H9 (cell line): ENCODE data around the gene UBASH3A. TPM values are rescaled to one million over a fixed set of nuclear protein-coding genes. Genes with fewer than 3 reads are reported as not detected.

Experiments
- DNase-seq: peaks from one replicate; pipeline ENCODE4 v3.0.0-alpha.2; 2017
- H2AFZ ChIP-seq: one replicate; pipeline ENCODE4 v1.6.1; 2013; ENCODE audit warnings: mild to moderate bottlenecking, low read length, control low read depth, moderate library complexity
- H2AK5ac ChIP-seq: 2 replicates; pipeline ENCODE4 v1.6.1; 2013; ENCODE audit warnings: low read length, control low read depth, mixed read lengths; ENCODE audit not compliant: insufficient read length
- H2BK120ac ChIP-seq: one replicate; pipeline ENCODE4 v1.6.1; 2013; ENCODE audit warnings: low read depth, mild to moderate bottlenecking, low read length, control low read depth, inconsistent platforms; ENCODE audit not compliant: poor library complexity, severe bottlenecking
- H2BK12ac ChIP-seq: 2 replicates; pipeline ENCODE4 v1.6.1; 2013; ENCODE audit warnings: low read length, control low read depth, mixed read lengths, low read depth; ENCODE audit not compliant: insufficient read length
- H2BK15ac ChIP-seq: 2 replicates; pipeline ENCODE4 v1.6.1; 2013; ENCODE audit warnings: low read depth, low read length, control low read depth
- H2BK20ac ChIP-seq: one replicate; pipeline ENCODE4 v1.6.1; 2013; ENCODE audit warnings: low read depth, mild to moderate bottlenecking, low read length, control low read depth, inconsistent platforms; ENCODE audit not compliant: poor library complexity, severe bottlenecking
- H2BK5ac ChIP-seq: 2 replicates; pipeline ENCODE4 v1.6.1; 2013; ENCODE audit warnings: low read length, control low read depth, mixed read lengths; ENCODE audit not compliant: insufficient read length
- H3K14ac ChIP-seq: 2 replicates; pipeline ENCODE4 v1.6.1; 2013; ENCODE audit warnings: low read length, control low read depth; ENCODE audit not compliant: insufficient read depth
- H3K18ac ChIP-seq: 2 replicates; pipeline ENCODE4 v1.6.1; 2013; ENCODE audit warnings: low read depth, mild to moderate bottlenecking, mixed read lengths, low read length, control low read depth; ENCODE audit not compliant: insufficient read length
- H3K23ac ChIP-seq: 2 replicates; pipeline ENCODE4 v1.6.1; 2013; ENCODE audit warnings: low read length, control low read depth, mixed read lengths, low read depth; ENCODE audit not compliant: insufficient read length
- H3K23me2 ChIP-seq: 2 replicates; pipeline ENCODE4 v1.6.1; 2013; ENCODE audit warnings: low read depth, mild to moderate bottlenecking, mixed read lengths, low read length, control low read depth; ENCODE audit not compliant: insufficient read length, poor library complexity, severe bottlenecking
- H3K27ac ChIP-seq: 2 replicates; pipeline ENCODE4 v1.5.1; 2013; ENCODE audit warnings: low read length, control low read depth, mixed read lengths, low read depth; ENCODE audit not compliant: insufficient read length
- H3K27me3 ChIP-seq: 2 replicates; pipeline ENCODE4 v1.6.1; 2013; ENCODE audit warnings: low read length, control low read depth, inconsistent platforms; ENCODE audit not compliant: insufficient read depth
- H3K4ac ChIP-seq: 2 replicates; pipeline ENCODE4 v1.6.1; 2013; ENCODE audit warnings: low read depth, mild to moderate bottlenecking, control low read depth, inconsistent platforms, low read length, moderate library complexity
- H3K4me1 ChIP-seq: 2 replicates; pipeline ENCODE4 v1.6.1; 2013; ENCODE audit warnings: low read length, control low read depth, inconsistent platforms; ENCODE audit not compliant: insufficient read depth
- H3K4me2 ChIP-seq: 2 replicates; pipeline ENCODE4 v1.6.1; 2013; ENCODE audit warnings: low read length, control low read depth, mixed read lengths; ENCODE audit not compliant: insufficient read length, insufficient read depth
- H3K56ac ChIP-seq: 2 replicates; pipeline ENCODE4 v1.6.1; 2013; ENCODE audit warnings: low read depth, mild to moderate bottlenecking, mixed read lengths, low read length, control low read depth; ENCODE audit not compliant: insufficient read length
- H3K79me1 ChIP-seq: 2 replicates; pipeline ENCODE4 v1.6.1; 2013; ENCODE audit warnings: low read depth, mild to moderate bottlenecking, moderate library complexity, low read length, control low read depth, inconsistent platforms; ENCODE audit not compliant: insufficient read depth, poor library complexity, severe bottlenecking
- H3K79me2 ChIP-seq: 2 replicates; pipeline ENCODE4 v1.6.1; 2013; ENCODE audit warnings: low read length, control low read depth, inconsistent platforms; ENCODE audit not compliant: insufficient read depth
- H3K9ac ChIP-seq: 2 replicates; pipeline ENCODE4 v1.6.1; 2013; ENCODE audit warnings: low read length, control low read depth, mixed read lengths; ENCODE audit not compliant: insufficient read length; ENCODE audit errors: extremely low read depth
- H3K9me3 ChIP-seq: one replicate; pipeline ENCODE4 v1.6.1; 2013; ENCODE audit warnings: low read depth, low read length, inconsistent platforms; ENCODE audit not compliant: control insufficient read depth
- H3T11ph ChIP-seq: one replicate; pipeline ENCODE4 v1.6.1; 2013; ENCODE audit warnings: mild to moderate bottlenecking, low read length, control low read depth, inconsistent platforms
- H4K20me1 ChIP-seq: one replicate; pipeline ENCODE4 v1.6.1; 2013; ENCODE audit not compliant: control insufficient read depth, insufficient read length, insufficient read depth
- H4K5ac ChIP-seq: 2 replicates; pipeline ENCODE4 v1.6.1; 2013; ENCODE audit warnings: low read depth, mild to moderate bottlenecking, mixed read lengths, low read length, control low read depth; ENCODE audit not compliant: insufficient read length
- H4K8ac ChIP-seq: replicated peaks from 2 replicates; pipeline ENCODE4 v1.6.1; 2013; ENCODE audit warnings: low read length, control low read depth, mixed read lengths, low read depth; ENCODE audit not compliant: insufficient read length
- H4K91ac ChIP-seq: 2 replicates; pipeline ENCODE4 v1.6.1; 2013; ENCODE audit warnings: low read depth, mild to moderate bottlenecking, moderate library complexity, mixed read lengths, low read length, control low read depth; ENCODE audit not compliant: insufficient read length
- H3K27ac Mint-ChIP-seq, 3 experiments: 2 replicates in 2 of 3; 3 replicates in 1 of 3; pipeline ENCODE4 v1.8.0; 2020 to 2021; ENCODE audit warnings: mixed read lengths in 3 of 3, mild to moderate bottlenecking in 1 of 3, moderate library complexity in 1 of 3
- H3K27me3 Mint-ChIP-seq: 2 replicates; pipeline ENCODE4 v1.8.0; 2021; ENCODE audit warnings: low read depth, mild to moderate bottlenecking, moderate library complexity, mixed read lengths
- H3K36me3 Mint-ChIP-seq, 3 experiments: 2 replicates in 2 of 3; 3 replicates in 1 of 3; pipeline ENCODE4 v1.8.0; 2020 to 2021; ENCODE audit warnings: low read depth in 3 of 3, mixed read lengths in 3 of 3; ENCODE audit not compliant: insufficient read depth in 1 of 3
- H3K4me1 Mint-ChIP-seq, 2 experiments: 2 replicates each; pipeline ENCODE4 v1.8.0; 2020; ENCODE audit warnings: mixed read lengths in 2 of 2
- H3K4me3 Mint-ChIP-seq, 2 experiments: 2 replicates in 1 of 2; 3 replicates in 1 of 2; pipeline ENCODE4 v1.8.0; 2020 to 2021; ENCODE audit warnings: mild to moderate bottlenecking in 2 of 2, mixed read lengths in 2 of 2, moderate library complexity in 1 of 2
- H3K9me3 Mint-ChIP-seq, 2 experiments: 2 replicates in 1 of 2; 3 replicates in 1 of 2; pipeline ENCODE4 v1.8.0; 2020; ENCODE audit warnings: mild to moderate bottlenecking in 2 of 2, mixed read lengths in 2 of 2, moderate library complexity in 1 of 2
- WGBS: extraction: QIAGEN DNeasy Blood & Tissue Kit; methylation state at CpG from one replicate; pipeline ENCODE4 v1.1.7; 2013; ENCODE audit warnings: missing lambda C conversion rate, low lambda C conversion rate, mixed read lengths; ENCODE audit not compliant: insufficient read length; ENCODE audit errors: extremely low coverage; 5-methylcytosine and 5-hydroxymethylcytosine counted together
- total RNA-seq: library from RNA; stranded (reverse); gene quantifications from 2 replicates; pipeline ENCODE4 v1.2.1, GENCODE V29; 2021
- TF ChIP-seq, protein P1 (sequence below): fragments of 200-600 bp; sonication (generic); conservative IDR thresholded peaks from 3 replicates; pipeline ENCODE4 v1.8.0; 2021; ENCODE audit warnings: antibody characterized with exemption, mild to moderate bottlenecking

UBASH3A gene
- total RNA-seq, 1 experiment from 2014 or later = not detected

DNA sequence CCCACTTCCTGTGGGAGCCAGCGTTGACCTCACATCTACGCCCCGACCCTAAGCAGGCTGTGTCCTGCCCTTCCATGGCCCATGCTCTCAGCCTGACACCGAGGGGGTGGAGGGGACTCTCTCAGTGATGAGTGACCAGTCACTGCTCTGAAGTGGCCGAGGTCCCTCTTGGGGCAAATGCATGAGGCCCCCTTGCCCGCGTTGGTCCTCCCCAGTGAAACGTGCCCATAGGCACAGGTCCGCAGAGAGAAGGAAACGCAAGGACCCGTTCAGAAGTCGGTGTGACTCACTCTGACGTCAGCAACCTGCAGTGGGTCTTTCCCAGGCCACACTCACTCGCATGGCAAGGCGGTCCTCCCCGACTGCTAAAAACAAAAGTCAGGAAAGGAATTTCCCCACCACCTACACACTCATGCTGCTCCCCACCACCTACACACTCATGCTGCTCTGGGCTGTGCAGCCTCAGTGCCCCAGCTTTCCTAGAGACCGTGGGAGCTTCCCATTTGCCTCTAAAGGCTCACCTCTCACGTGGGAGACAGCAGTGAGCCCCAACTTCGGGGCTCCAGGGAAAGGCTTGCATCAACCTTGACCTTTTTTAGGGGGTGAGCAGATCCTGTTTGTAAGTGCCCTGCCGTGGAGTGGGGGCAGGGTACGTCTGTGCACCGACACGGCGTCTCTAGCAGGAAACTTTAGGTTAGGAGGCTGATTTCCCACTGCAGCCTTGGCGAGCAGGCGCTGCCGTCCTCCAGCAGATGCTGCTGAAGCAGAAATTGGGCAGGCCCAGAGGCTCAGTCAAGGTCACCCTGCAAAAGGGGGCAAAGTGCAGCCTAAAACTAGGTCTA lies 11.4 kb downstream of the UBASH3A start:
- H3K9me3 ChIP-seq = no peaks in the 10 kb centered on the region
- no peak overlapping the region for H3K23ac ChIP-seq
- Mint-ChIP-seq H3K36me3 (no peaks in the 10 kb centered on the region), H3K27me3 (peaks cover 7% of the 10 kb centered on the region), H3K4me3 (no peak overlapping the region), H3K4me1 (peaks cover 3 to 11% of the 10 kb centered on the region in 2 experiments; a peak in 3 of 4 replicates), H3K9me3 (no peaks in the 10 kb centered on the region; a peak in 1 of 5 replicates), H3K27ac (0 out of 7 replicates have a peak overlapping the region, but pooled peaks of 1 of the 3 experiments have one; percentile 13)
- no peaks in the 10 kb centered on the region for H3K27me3 ChIP-seq
- no peaks in the 10 kb centered on the region for H3K79me1 ChIP-seq
- no peak overlapping the region for H2BK120ac ChIP-seq
- H4K20me1 ChIP-seq = no peaks in the 10 kb centered on the region
- DNase-seq = no peak
- no peak overlapping the region for H3T11ph ChIP-seq
- WGBS = no CpG with 5 or more reads among the region's 27 CpGs
- no peak overlapping the region for H4K91ac ChIP-seq
- TF ChIP-seq, protein P1, sequence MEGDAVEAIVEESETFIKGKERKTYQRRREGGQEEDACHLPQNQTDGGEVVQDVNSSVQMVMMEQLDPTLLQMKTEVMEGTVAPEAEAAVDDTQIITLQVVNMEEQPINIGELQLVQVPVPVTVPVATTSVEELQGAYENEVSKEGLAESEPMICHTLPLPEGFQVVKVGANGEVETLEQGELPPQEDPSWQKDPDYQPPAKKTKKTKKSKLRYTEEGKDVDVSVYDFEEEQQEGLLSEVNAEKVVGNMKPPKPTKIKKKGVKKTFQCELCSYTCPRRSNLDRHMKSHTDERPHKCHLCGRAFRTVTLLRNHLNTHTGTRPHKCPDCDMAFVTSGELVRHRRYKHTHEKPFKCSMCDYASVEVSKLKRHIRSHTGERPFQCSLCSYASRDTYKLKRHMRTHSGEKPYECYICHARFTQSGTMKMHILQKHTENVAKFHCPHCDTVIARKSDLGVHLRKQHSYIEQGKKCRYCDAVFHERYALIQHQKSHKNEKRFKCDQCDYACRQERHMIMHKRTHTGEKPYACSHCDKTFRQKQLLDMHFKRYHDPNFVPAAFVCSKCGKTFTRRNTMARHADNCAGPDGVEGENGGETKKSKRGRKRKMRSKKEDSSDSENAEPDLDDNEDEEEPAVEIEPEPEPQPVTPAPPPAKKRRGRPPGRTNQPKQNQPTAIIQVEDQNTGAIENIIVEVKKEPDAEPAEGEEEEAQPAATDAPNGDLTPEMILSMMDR = no peak
- H3K4me2 ChIP-seq = no peak overlapping the region
- H3K14ac ChIP-seq = peak overlapping the region; percentile 31; the same call in 1 of the 2 replicates
- H4K5ac ChIP-seq = no peak overlapping the region
- no peak overlapping the region for H3K56ac ChIP-seq
- no peaks in the 10 kb centered on the region for H3K79me2 ChIP-seq
- no peak overlapping the region for H3K18ac ChIP-seq
- H4K8ac ChIP-seq = no peak overlapping the region
- no peak overlapping the region for H3K27ac ChIP-seq
- no peak overlapping the region for H2AK5ac ChIP-seq
- no peak overlapping the region for H2BK5ac ChIP-seq
- no peak overlapping the region for H3K4ac ChIP-seq
- no peak overlapping the region for H2BK20ac ChIP-seq
- no peaks in the 10 kb centered on the region for H3K4me1 ChIP-seq
- no peak overlapping the region for H2BK15ac ChIP-seq
- no peaks in the 10 kb centered on the region for H3K23me2 ChIP-seq
- no peak overlapping the region for H2BK12ac ChIP-seq
- H2AFZ ChIP-seq = no peak overlapping the region
- H3K9ac ChIP-seq = no peak overlapping the region
